IPS DF 6.9 (cell line): ENCODE data around the gene NFIL3.
"Not testable (repeated sequence)": the region's sequence is repeated elsewhere in the genome, so short reads cannot be mapped to it uniquely, and the experiment has no call there.

Experiments
- DNase-seq: peaks from one replicate; pipeline ENCODE4 v3.0.0-alpha.2; 2013; ENCODE audit warnings: low read depth, low spot score
- H3K27ac ChIP-seq: one replicate; pipeline ENCODE4 v1.5.1; 2013; ENCODE audit warnings: low read length, control low read depth
- H3K27me3 ChIP-seq: 2 replicates; pipeline ENCODE4 v1.6.1; 2013; ENCODE audit warnings: mild to moderate bottlenecking, low read length; ENCODE audit not compliant: control insufficient read depth, insufficient read depth
- H3K36me3 ChIP-seq: 2 replicates; pipeline ENCODE4 v1.6.1; 2013; ENCODE audit warnings: low read length; ENCODE audit not compliant: control insufficient read depth, insufficient read depth
- H3K4me1 ChIP-seq: 2 replicates; pipeline ENCODE4 v1.6.1; 2013; ENCODE audit warnings: low read length; ENCODE audit not compliant: control insufficient read depth, insufficient read depth
- H3K4me3 ChIP-seq: 2 replicates; pipeline ENCODE4 v1.5.1; 2013; ENCODE audit warnings: mild to moderate bottlenecking, low read length
- H3K9me3 ChIP-seq: 2 replicates; pipeline ENCODE4 v1.6.1; 2013; ENCODE audit warnings: low read length, inconsistent platforms; ENCODE audit not compliant: control insufficient read depth, insufficient read depth
- WGBS: extraction: QIAGEN DNeasy Blood & Tissue Kit; methylation state at CpG from one replicate; pipeline ENCODE4 v1.1.7; 2013; ENCODE audit warnings: mixed read lengths, missing lambda C conversion rate; ENCODE audit not compliant: insufficient read length, insufficient coverage; 5-methylcytosine and 5-hydroxymethylcytosine counted together

Gene NFIL3

GRCh38 chr9:91378054-91378453 lies 45.6 kb downstream of the NFIL3 start:
- not testable (repeated sequence) for DNase-seq, H3K36me3 ChIP-seq, H3K27me3 ChIP-seq, H3K27ac ChIP-seq, H3K4me3 ChIP-seq, H3K4me1 ChIP-seq, H3K9me3 ChIP-seq
- no CpG with 5 or more reads among the region's 3 CpGs for WGBS

- no peaks in the 10 kb centered on the region for H3K4me1 ChIP-seq
- no peak overlapping the region for H3K27ac ChIP-seq
- DNase-seq, result no peak
- H3K36me3 ChIP-seq, result no peaks in the 10 kb centered on the region
- no peaks in the 10 kb centered on the region for H3K27me3 ChIP-seq
- no peaks in the 10 kb centered on the region for H3K9me3 ChIP-seq
- H3K4me3 ChIP-seq, result no peak overlapping the region
- WGBS, result no CpG with 5 or more reads among the region's 4 CpGs
These were observed 47.4 kb downstream of the NFIL3 start for GRCh38 chr9:91376239-91376638.

GRCh38 chr9:91374939-91375338 lies 48.7 kb downstream of the NFIL3 start:
- WGBS, result no CpG with 5 or more reads among the region's 3 CpGs
- no peak overlapping the region for H3K4me3 ChIP-seq

GRCh38 chr9:91371894-91372293 lies 51.7 kb downstream of the NFIL3 start:
- no peaks in the 10 kb centered on the region for H3K9me3 ChIP-seq
- no peak for DNase-seq
- WGBS, result no CpG with 5 or more reads among the region's 1 CpG

More at GRCh38 chr9:91374939-91375338, 48.7 kb downstream of the NFIL3 start:
- no peaks in the 10 kb centered on the region for H3K36me3 ChIP-seq
- no peaks in the 10 kb centered on the region for H3K27me3 ChIP-seq
- no peak for DNase-seq
- H3K9me3 ChIP-seq, result no peaks in the 10 kb centered on the region
- H3K27ac ChIP-seq, result no peak overlapping the region
- H3K4me1 ChIP-seq, result no peaks in the 10 kb centered on the region

GRCh38 chr9:91370006-91370405 lies 53.6 kb downstream of the NFIL3 start:
- WGBS, result no CpG with 5 or more reads among the region's 3 CpGs
- H3K9me3 ChIP-seq, H3K27me3 ChIP-seq, DNase-seq, H3K36me3 ChIP-seq, H3K27ac ChIP-seq, H3K4me1 ChIP-seq, H3K4me3 ChIP-seq: not testable (repeated sequence)

More at GRCh38 chr9:91371894-91372293, 51.7 kb downstream of the NFIL3 start:
- Histone ChIP-seq H3K4me1 (no peaks in the 10 kb centered on the region), H3K27ac (no peak overlapping the region), H3K27me3 (no peaks in the 10 kb centered on the region), H3K4me3 (no peak overlapping the region), H3K36me3 (no peaks in the 10 kb centered on the region)

GRCh38 chr9:91364702-91365101 lies 58.9 kb downstream of the NFIL3 start:
- DNase-seq, result no peak
- Histone ChIP-seq H3K36me3 (no peaks in the 10 kb centered on the region), H3K4me1 (no peaks in the 10 kb centered on the region; the same call in 1 of the 2 replicates), H3K27me3 (no peaks in the 10 kb centered on the region), H3K27ac (no peak overlapping the region), H3K4me3 (no peak overlapping the region), H3K9me3 (no peaks in the 10 kb centered on the region)
- no CpG with 5 or more reads among the region's 3 CpGs for WGBS

- WGBS, result no CpG with 5 or more reads among the region's 7 CpGs
- Histone ChIP-seq H3K9me3 (no peaks in the 10 kb centered on the region), H3K27ac (no peak overlapping the region), H3K4me3 (no peak overlapping the region), H3K36me3 (no peaks in the 10 kb centered on the region), H3K27me3 (no peaks in the 10 kb centered on the region), H3K4me1 (no peaks in the 10 kb centered on the region; the same call in 1 of the 2 replicates)
- DNase-seq, result no peak
These were observed 59.6 kb downstream of the NFIL3 start for GRCh38 chr9:91364005-91364404.

- no peak for DNase-seq
- Histone ChIP-seq H3K4me1 (no peaks in the 10 kb centered on the region; the same call in 1 of the 2 replicates), H3K4me3 (no peak overlapping the region), H3K9me3 (no peaks in the 10 kb centered on the region), H3K27ac (no peak overlapping the region), H3K27me3 (no peaks in the 10 kb centered on the region), H3K36me3 (no peaks in the 10 kb centered on the region)
- WGBS, result no CpG with 5 or more reads among the region's 15 CpGs
These were observed 61.5 kb downstream of the NFIL3 start for GRCh38 chr9:91362051-91362611.

- H3K9me3 ChIP-seq, result no peaks in the 10 kb centered on the region
- no peaks in the 10 kb centered on the region for H3K36me3 ChIP-seq
- WGBS, result no CpG with 5 or more reads among the region's 82 CpGs
- no peak within 1 kb of the TSS for H3K27ac ChIP-seq
- peak within 1 kb of the TSS; percentile 87 for H3K4me3 ChIP-seq
- H3K27me3 ChIP-seq, result no peaks in the 10 kb centered on the region
- H3K4me1 ChIP-seq, result no peaks in the 10 kb centered on the region; the same call in 1 of the 2 replicates
- DNase-seq, result peak; percentile 55
These were observed 62.2 kb downstream of the NFIL3 start, which contains the start of gene AUH for GRCh38 chr9:91361291-91362050. TSS of gene AUH (minus strand) at chr9:91361918. CDS start at chr9:91361889, 29 bp downstream.

GRCh38 chr9:91360551-91361290 lies 62.9 kb downstream of the NFIL3 start:
- no peak for DNase-seq
- Histone ChIP-seq H3K4me1 (no peaks in the 10 kb centered on the region; the same call in 1 of the 2 replicates), H3K27me3 (no peaks in the 10 kb centered on the region), H3K36me3 (no peaks in the 10 kb centered on the region), H3K9me3 (no peaks in the 10 kb centered on the region), H3K4me3 (peak overlapping the region; percentile 87; the same call in 1 of the 2 replicates), H3K27ac (no peak overlapping the region)
- WGBS, result no CpG with 5 or more reads among the region's 10 CpGs
